ENCODE measurements around the gene STON2.
"Not testable (repeated sequence)": the region's sequence is repeated elsewhere in the genome, so short reads cannot be mapped to it uniquely, and the experiment has no call there.

STON2 gene

DNA sequence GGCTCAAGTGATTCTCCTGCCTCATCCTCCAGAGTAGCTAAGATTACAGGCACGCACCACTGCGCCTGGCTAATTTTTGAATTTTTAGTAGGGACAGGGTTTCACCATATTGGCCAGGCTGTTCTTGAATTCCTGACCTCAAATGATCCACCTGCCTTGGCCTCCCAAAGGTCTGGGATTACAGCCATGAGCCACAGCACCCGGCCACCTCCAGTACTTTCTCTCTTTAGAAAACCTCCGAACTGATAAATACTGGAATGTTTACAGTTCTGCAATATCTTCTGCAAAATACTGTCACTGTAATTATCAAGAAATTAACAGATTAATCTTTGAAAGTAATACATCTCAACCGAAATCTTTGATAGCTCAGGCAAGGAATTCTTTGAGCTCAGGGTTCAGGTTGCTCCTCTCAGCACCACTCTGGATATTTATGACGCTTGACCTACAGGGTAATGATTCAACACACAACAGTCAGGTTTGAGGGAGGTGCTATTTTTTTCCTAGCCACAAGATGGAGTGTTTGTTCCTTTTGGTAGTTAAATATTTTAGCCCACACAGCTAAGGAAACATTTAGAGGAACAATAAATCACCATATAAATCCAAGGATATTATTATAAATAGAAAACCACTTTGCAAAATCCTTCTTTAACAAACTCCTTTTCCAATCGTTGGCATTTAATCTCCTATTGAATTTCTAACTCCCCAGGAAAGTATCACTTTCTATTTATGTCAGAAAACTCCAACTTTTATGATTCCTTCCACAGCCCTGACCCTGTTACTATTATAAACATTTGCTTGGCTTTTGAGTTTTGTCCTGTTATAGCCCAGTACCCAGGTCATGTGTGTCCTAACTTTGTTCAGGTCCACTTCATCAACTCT lies 130.8 kb downstream of the STON2 start:
- DNase-seq (ENCODE audit: low read depth, low spot score): no peak

DNA sequence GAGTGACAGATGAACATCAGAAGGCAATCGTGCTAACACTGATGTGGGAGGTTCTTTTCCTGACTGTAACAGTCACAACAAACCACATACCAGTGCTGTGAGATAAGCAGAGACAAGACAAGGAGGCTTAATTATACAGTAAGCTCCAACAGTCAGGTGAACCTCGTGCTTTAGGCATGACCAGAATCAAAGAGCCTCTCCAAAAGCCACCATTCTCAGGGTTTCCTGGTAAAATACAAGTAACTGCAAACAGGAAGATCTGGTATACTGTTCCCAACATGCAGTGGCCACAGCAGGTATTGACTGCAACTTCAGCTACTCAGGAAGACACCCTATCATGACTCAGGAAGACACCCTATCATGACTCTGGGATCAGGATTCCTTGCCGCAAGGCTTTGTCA lies 132.1 kb downstream of the STON2 start:
- no peak for DNase-seq (ENCODE audit: low read depth, low spot score)

DNA sequence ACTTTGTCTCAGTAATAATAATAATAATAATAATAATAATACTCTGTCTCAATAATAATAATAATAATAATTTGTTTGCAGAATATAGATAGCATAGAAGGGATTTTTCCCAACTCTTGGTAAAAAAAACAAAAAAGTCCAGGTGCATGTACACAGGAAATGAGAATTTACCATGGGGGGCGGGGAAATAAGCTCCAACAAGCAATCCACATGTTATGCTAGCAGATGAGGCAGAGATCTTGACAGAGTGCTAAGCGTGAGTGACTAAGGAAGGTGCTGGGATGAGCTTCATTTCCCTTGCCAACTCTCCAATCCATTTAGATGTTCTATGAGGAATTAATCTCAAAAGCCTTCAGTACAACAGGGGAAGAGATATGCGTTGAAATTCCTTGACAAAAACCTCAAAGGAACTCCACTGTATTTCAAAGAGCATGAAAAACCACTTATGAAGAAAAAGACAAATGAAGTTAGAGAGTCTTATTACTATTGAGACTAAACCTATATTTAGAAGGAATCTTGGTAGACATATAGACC lies 134.4 kb downstream of the STON2 start:
- DNase-seq (ENCODE audit: low read depth, low spot score): no peak

DNA sequence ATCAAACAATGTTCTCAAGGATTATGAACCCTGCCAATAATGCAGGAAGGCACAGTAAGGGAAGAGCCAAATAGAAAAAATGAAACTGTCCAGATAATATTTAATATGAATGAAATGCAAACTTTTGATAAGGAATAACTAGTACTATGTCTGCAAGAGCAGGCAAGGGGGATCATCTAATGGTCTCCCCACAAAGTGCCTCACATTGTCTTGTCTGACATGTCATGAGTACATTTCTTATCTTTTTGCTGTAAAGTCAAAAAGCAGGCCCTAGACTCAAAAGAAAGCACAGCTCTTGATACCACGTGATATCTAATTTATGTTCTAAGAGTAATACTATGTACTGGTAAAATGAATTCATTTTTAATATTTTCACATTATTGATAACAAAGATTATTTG lies 135.5 kb downstream of the STON2 start:
- DNase-seq (ENCODE audit: low read depth, low spot score): no peak

DNA sequence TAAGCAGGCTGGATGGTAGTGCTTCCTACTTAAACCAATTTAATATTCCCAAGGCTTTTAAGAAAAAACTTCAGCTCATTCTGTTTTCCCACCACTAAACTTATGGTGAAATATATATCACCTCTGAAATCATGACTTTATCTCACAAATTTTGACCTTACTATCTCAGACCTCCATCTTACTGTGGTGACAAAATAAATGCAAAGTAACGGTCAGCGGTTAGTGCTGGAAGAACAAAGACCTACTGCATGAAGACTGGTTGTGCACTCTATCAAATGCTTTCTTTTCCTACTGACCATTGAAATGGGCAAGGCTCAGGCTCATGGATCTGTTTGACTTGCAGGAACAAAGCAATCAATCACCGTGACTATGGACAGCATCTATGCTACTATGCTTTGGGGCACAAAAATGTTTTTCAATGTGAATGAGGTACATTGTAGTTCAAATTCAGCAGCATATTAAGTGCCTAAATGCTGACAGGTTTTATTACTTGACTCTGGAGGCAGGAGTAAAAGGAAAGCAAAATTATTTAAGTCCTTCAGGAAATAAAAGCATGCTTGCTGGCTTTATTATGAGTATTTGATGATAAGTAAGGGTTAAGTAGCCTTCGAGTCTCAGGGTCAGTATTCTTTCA lies 136.2 kb downstream of the STON2 start:
- no peak for DNase-seq (ENCODE audit: low read depth, low spot score)

DNA sequence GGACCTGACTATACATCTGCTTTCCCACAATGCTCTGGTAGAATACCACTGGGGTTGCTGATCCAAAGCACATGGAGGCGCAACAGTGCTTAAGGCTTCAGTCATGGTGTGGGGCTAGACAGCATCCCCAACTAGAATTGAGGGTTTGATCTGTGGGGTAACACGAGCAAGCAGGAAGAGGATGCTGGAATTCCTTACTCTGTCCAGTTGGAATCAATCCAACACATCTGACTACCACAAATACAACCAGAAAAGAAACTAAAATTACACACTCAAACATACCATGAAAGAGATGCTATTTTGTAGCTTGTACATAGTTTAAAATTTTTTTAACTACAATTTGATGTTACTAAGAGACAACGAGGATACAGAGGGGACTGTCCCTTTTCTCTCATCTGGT lies 138.9 kb downstream of the STON2 start:
- DNase-seq (ENCODE audit: low read depth, low spot score): no peak

DNA sequence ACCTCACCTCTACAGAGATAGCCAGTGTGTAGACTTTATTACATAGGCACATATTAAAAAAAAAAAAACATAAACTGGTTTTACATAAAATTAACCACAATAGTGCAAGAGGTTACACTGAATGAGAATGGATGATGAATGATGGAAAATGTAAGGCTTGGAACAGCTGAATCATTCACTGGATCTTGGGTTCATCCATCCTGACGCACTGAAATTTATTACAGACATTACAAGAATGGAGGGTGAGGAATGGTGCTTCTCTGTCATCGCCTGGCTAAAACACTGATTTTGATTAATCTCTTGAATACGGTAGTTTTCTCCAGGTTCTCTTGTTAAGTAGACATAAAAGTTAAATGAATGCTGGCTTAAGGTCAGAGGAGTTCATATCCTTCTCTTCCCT lies 139.4 kb downstream of the STON2 start:
- no peak for DNase-seq (ENCODE audit: low read depth, low spot score)

DNA sequence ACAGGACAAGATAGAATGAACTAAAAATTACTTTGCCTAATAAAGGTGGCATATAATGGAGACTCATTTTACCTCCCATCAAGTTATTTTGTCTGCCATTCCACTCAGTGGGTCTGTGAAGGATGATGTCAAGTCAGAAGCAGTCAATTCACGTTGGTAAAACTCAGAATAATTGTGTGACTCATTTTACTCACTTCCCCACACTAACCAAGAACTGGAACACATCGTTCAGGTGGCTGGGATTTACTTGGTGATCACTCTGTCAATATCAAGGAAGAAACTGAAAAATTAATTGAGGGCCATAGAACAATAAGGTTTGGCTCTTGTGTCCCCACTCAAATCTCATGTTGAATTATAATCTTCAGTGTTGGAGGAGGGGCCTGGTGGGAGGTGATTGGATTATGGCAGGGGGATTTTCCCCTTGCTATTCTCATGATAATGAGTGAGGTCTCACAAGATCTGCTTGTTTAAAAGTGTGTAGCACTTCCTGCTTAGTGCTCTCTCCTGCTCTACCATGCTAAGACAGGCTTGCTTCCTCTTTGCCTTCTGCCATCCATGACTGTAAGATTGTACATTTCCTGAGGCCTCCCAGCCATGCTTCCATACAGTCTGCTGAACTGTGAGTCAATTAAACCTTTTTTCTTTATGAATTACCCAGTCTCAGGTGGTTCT lies 143.7 kb downstream of the STON2 start:
- DNase-seq (ENCODE audit: low read depth, low spot score): no peak

DNA sequence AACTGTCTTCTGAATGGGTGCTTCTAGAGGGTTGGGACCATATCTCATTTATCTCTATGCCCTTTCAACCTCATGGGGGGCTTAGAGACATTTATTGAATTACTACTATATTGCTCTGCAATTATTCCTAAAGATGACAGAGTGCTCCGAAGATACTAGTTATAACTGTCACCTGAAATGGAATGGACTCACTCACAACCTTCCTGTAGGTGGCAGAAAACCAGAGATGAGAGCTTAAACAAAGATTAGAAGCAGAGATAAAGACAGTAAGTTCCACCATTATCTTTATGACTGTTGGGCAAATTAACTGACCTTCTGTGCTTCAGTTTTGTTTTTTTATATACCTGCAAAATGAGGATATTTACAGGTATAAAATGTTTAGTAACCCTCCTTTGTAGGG lies 147.8 kb downstream of the STON2 start:
- no peak for DNase-seq (ENCODE audit: low read depth, low spot score)

DNA sequence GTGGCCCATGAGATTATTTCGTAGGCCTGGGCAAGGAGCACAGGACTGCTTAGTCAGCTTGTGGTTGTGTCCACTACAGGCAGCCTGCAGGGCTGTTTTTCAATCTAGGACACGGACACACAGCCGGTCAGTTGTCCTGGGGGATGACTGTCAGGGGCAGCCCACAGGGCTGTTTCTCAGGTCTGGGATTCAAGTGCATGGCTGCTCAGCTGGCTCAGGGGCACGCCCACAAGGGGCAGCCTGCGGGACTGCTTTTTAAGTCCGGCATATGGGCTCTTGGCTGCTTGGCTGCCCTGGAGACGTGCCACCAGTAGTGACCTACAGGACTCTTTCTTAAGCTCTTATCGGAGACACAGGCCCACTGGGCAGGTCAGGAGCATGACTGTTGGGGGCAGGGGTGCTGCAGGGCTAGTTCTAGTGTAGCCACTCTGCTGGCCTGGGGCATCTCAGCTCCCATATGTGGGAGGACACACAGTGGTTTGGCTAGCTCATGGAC lies 152.8 kb downstream of the STON2 start:
- no peak for DNase-seq (ENCODE audit: low read depth, low spot score)

DNA sequence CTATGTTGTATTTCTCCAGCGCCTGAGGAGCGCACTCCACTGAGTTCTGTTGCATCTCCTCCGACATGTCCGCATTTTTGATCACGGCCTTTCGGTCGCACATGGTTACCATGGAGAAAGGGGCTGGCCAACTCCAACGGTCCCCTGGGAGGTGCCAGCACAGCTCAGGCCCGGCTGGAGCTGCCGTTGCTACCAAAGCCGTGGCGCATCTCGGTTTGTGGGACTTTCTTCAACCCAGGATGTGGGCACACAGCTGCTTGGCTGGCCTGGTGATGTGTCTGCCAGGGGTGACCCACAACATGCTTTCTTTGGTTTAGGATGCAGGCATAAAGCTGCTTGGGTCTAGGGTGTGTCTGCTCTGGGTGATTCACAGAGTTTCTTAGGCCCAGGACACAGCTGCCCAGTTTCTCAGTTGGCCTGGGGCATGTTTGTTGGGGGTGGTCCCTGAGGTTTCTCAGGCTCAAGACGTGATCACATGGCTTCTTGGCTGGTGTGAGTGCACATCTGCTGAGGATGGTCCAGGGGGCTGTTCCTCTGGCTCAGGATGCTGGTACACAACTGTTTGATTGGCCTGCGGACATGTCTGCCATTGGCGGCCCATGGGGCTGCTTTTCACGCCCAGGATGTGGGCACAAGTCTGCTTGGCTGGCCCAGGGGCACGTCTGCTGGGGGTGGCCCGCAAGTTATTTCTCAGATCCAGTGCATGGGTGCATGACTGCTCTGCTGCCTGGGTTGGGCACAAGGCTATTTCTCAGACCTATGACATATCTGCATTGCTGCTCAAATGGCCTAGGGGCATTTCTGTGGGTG lies 153.5 kb downstream of the STON2 start:
- no peak for DNase-seq (ENCODE audit: low read depth, low spot score)

DNA sequence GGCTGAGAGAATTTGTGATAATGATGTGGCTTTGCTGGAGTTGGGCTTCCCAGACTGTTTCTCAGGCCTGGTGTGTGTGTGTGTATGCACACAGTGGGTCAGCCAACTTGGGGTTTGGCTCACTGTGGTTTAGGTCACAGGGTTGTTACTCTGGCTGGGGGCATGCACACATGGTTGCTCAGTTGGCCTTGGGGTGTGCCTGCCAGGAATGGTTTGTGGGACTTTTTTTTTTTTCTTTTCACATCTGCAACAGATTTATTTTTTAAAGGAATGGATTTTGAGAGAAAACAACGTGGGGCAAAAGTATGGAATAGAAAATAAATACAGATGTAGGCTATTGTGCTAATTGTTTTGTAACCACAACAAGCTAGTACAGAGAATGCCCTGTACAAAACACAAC lies 154.4 kb downstream of the STON2 start:
- DNase-seq (ENCODE audit: low read depth, low spot score): no peak

DNA sequence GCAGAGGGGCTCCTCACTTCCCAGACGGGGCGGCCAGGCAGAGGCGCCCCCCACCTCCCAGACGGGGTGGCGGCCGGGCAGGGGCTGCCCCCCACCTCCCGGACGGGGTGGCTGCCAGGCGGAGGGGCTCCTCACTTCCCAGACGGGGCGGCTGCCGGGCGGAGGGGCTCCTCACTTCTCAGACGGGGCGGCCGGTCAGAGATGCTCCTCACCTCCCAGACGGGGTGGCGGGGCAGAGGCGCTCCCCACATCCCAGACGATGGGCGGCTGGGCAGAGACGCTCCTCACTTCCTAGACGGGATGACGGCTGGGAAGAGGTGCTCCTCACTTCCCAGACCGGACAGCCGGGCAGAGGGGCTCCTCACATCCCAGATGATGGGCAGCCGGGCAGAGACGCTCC lies 155.7 kb downstream of the STON2 start:
- DNase-seq (ENCODE audit: low read depth, low spot score): not testable (repeated sequence)

DNA sequence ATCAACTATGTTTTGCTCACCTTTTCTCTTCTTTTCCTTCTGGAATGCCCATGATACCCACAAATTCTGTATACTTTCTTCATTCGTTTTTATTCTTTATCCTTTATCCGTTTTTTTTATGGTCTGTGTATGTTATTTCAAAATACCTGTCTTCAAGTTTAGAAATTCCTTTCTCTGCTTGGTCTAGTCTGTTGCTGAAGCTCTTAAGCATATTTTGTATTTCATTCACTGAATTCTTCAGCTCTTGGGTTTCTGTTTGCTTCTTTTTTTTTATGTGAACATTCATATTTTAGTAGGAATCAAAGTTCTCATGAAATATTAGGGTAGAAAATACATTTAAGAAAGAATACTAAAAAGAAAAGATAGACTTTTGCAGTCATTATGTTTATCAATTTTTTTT lies 156.6 kb downstream of the STON2 start:
- no peak for DNase-seq (ENCODE audit: low read depth, low spot score)

DNA sequence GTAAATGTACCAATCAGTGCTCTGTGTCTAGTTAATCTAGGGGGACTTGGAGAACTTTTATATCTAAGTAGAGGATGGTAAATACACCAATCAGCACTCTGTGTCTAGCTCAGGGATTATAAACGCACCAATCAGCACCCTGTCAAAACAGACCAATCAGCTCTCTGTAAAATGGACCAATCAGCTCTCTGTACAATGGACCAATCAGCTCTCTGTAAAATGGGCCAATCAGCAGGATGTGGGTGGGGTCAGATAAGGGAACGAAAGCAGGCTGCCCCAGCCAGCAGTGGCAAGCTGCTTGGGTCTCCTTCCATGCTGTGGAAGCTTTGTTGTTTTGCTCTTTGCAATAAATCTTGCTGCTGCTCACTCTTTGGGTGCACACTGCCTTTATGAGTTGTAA lies 163.3 kb downstream of the STON2 start:
- DNase-seq (ENCODE audit: low read depth, low spot score): not testable (repeated sequence)

DNA sequence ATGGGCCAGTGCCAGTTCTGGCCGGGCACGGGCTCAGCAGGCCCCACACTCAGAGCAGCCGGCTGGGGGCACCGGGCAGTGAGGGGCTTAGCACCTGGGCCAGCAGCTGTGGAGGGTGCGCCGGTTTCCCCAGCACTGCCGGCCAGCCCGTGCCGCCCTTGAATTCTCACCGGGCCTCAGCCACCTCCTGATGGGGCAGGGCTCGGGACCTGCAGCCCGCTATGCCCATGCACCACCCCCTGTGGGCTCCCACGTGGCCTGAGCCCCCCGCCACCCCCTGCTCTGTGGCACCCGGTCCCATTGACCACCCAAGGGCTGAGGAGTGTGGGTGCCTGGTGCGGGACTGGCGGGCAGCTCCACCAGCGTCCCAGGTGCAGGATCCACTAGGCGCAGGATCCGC lies 164.0 kb downstream of the STON2 start:
- DNase-seq (ENCODE audit: low read depth, low spot score): no peak

DNA sequence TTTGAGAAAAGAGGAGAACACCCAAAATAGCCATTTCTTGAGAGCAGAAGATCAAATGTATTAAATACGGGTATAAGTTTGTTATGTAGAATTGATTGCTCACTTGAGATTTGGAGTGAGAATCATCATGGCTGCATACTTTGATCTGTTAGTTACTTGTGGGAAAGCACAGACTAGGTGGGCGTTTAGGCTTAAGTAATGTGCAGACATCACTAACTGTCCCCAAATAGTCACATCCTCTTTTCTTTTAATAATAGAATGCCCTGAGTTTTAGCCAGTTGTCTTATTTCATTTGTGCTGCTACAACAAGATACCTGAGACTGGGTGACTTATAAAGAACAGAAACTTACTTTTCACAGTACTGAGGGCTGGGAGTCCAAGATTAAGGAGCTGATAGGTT lies 165.0 kb downstream of the STON2 start:
- no peak for DNase-seq (ENCODE audit: low read depth, low spot score)

DNA sequence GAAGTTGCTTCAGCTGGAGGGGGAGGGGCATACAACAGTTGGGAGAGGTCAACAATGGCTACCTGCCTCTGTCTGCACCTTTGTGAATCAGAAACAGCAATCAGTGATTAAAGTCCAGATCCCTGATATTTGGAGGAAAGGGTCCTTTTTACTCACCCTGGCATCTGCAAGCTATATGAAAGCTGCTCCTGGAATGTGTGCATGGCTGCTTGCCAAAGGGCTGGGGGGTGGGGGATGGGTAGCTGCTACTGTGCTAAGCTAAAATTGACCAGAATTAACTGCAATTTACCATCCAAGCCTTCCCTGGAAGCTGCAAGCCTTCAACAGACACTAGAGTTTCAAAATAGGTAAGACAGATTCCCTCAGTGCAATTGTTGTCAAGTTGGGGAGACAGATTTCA lies 165.8 kb downstream of the STON2 start:
- no peak for DNase-seq (ENCODE audit: low read depth, low spot score)

DNA sequence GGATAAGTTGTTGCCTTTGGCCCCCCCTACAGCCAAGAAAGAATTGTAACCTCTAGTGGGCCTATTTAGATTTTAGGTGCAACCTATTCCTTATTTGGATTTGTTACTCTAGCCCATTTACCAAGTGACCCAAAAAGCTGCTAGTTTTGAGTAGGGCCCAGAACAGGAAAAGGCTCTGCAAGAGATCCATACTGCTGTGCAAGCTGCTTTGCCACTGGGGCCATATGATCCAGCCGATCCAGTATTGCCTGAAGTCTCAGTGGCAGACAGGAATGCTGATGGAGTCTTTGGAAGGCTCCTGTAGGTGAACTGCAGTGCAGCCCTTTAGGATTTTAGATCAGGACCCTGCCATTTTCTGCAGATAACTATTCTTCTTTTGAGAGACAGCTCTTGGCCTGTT lies 166.5 kb downstream of the STON2 start:
- no peak for DNase-seq (ENCODE audit: low read depth, low spot score)

DNA sequence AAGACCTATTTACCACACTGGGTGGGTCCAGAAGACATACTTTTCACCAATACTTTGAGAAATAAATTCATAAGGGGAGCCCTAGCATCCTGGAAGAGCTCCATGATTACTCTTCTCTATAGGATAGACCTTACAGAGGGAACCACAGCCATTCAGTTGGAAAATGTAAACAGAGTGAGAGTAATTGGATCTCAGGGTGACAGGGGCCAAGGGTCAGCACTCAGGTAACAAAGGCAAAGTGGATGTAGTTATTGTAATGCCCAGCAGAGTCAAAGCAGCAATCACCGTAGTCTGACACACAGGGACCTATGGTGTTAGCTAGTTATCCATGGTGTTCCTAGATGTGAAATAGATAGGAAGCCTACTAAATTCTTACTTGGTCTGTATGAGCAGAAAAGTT lies 168.6 kb downstream of the STON2 start:
- no peak for DNase-seq (ENCODE audit: low read depth, low spot score)

DNA sequence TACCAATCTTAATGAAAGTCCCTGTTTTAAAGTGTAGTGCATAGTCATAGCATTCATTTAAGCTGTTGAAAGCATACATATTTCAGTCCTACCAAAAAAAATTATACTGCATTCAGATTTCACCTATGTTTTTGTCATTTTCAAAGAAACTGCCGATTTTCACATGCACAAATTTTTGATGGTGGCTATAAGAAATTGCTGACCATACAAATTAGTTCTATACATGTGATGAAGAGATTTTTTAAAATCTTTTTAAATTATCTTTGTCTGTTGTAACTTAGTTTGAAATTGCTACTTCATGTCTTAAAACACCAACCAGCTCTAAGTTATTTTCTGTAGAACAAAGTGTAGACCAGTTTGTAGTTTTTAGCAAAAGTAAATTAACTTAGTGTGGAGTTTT lies 175.9 kb downstream of the STON2 start:
- DNase-seq (ENCODE audit: low read depth, low spot score): no peak

DNA sequence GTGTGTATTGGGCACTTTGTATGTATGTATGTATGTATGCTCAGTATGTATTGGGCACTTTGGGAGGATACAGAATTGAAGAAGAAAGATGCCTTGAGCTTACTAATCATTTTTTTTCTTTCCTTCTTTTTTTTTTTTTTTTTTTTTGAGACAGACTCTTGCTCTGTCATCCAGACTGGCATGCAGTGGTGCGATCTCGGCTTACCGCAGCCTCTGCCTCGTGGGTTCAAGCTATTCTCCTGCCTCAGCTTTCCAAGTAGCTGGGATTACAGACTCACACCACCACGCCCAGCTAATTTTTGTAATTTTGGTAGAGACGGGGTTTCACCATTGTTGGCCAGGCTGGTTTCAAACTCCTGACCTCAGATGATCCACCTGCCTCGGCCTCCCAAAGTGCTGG lies 176.3 kb downstream of the STON2 start:
- DNase-seq (ENCODE audit: low read depth, low spot score): not testable (repeated sequence)

Measured in activated naive CD8-positive, alpha-beta T cell treated with anti-CD3 and anti-CD28 coated beads, Interleukin-2, amount 50 U/mL, for 16 hours (primary cell).